Stimulated activated CD4-positive, alpha-beta T cell treated with anti-CD3 and anti-CD28 coated beads, Interleukin-15, amount 100 ng/mL, for 24 hours (primary cell): ENCODE measurements around the gene ZNF536.

Experiments
- DNase-seq: peaks from one replicate; pipeline ENCODE4 v3.0.0-alpha.2; 2020

The ZNF536 gene

DNA sequence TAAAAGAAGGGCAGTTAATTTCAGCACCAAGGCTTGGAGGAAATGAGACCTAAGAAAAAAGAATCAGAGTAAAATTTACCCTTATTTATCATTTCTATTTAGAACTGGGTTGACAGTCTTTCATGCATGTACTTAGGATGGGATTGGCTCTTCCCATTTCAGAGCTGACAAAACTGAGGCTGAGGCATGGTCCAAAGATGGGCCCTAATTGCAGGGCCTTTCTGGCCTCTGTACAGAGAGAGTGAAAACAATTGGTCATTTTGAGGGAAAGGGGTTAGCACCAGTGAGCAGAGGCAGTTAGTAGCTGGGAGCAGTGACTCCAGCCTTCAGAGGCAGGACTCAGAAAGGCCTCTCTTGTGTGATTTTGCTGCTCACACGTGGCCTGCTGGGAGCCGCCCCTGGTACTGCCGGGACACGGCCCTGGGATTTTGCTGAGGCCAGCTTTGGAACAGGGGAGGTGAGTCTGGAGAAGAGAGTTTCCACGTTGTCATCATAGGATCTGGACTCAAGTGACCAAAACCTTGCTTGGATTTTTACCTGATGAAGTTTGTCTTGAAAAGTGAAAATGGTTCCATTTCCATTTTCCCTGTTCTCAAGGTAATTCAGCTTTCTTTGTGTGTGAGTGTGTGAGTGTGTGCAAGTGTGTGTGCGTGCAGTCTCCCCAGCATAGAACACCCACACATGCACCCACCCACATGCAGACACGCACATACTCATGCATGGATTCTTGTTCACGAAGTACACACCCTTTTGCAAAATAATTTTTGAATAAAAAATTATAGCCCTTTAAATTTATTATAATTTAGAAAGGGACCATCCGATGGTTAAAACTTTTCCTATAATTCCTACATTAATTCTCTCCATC lies at the start of gene ZNF536:
Gene ZNF536 (plus strand): TSS at position 425 of the 865 bp plus-strand sequence. CDS start 71,179 bp downstream, outside the sequence.
- no peak for DNase-seq

DNA sequence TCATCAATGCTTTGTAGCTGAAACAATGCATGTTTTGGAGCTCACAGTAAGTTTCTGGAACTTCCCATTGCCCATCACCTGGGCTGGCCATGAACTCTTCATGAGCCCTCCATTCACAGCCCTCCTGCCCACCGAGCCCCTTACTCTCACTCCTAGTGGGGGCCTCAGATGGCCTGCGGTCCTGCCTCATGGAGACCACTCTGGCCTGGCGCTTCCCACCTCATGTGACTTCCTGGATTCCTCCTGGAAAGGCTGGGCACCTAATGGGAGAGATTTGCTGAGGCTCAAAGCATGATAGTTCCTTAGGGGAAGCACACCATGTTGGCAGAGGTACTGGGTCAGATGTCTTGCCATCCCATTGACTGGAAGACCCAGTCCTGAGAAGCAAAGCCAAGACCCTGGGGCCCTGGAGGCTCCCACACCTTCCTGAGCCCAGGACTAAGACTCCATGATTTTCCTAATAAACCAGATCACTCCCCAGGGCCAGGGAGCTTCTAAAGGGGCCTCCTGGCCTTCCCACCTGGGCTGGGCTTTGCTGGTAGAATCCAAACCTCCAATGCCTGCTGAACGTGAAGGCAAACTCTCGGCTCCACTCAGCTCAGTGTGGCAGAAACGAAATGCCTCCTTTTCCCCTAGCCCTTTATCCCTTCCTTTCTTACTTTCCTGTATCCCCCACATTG lies 49.4 kb upstream of the ZNF536 start:
- DNase-seq = no peak

DNA sequence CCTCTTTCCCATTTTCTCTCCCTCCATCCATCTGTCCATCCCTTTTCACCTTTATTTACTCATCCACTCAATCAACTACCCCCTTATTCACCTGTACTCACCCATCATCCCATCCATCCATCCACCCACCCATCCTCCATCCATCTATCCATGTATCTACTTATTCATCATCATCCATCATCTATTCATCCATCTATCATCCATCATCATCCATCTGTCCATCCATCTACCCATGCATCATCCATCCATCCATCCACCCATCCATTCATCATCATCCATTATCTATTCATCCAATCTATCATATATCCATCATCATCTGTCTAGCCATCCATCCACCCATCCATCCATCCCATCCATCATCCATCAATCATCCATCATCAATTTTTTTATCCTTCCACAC lies 48.3 kb upstream of the ZNF536 start:
- DNase-seq = no peak

DNA sequence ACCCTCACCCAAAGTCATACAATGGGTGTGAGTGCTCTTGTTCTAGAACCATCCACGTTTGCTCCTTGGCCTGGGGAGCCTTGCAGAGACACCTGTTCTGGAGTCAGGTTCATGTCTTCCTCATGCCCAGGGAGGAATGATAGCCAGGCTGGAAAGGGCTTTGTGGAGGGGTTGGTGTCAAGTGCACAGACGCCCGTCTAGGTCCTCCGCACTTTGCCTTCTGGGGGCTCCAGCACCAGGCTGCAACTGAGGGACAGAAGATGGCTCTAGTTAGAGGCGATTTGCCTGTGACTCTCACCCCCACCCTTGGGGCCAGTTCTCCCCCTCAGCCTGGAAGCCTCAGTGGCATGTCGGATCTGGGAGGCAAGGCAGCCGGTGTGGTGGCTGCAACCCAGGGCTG lies 47.2 kb upstream of the ZNF536 start:
- DNase-seq = no peak

DNA sequence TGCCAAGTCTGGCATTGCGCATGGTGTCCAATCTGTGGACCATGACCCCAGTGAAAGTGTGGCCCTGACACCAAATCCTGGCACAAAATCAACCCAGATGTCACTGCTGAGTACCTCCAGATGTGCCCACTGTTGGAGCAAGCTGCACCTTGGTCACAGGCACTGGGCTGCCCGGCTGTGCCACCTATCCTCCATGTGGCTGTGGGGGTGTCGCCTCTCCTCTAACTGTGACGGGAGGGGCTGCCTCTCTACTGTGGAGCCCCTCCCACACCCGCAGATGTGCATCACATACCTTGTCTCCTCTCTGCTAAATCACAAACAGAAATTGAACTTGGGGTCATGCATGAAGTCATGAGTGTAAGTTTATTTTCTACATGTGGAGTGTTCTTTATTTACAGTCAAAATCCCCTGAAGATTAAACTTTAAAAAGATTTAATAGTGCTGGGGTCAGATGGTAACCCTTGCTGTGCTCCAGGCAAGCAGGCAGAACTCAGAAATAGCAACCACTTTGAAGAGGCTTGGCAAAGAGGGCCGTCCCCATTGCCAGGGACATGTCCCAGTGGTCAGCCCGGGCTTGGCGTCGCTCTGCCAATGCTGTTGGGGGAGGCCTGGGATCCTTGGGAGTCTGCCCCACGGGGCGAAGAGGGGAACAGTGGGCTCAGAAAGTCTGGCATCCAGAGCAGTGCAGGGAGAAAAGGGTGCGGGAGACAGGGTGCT lies 46.4 kb upstream of the ZNF536 start:
- DNase-seq = no peak

DNA sequence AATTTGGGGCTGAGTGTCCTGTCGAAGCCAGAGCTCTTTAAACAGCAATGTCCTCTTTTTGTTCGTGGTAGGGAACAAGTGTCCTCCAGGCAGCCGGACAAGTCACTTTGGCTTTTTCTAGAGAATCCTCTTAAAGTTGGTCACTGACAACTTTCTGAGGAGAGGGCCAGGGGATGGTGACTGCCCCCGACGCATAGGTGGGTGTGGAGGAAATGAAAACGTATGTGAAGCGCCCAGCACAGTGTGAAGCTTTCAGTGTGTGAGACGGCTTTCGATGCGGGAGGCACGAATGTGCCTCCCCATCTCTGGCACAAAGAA lies 45.8 kb upstream of the ZNF536 start:
- no peak for DNase-seq

DNA sequence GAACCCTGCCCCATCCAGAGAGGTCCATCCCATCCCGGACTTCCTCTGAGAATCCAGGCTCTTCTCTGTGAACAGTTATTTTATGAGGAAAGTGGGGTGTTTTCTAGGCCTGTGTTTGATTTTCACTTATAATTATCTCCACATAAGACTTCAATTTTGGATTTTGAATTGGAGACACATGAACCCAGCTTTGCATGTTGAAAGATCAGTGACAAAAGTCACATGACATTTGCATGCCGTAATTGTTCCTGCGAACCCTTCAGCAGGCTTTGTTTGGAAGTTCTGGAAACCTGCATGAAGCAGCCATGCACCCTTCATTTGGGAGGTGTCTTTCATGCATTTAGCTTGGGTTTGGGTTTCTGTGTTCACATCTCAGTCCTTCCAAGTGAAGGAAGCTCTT lies 44.9 kb upstream of the ZNF536 start:
- no peak for DNase-seq

DNA sequence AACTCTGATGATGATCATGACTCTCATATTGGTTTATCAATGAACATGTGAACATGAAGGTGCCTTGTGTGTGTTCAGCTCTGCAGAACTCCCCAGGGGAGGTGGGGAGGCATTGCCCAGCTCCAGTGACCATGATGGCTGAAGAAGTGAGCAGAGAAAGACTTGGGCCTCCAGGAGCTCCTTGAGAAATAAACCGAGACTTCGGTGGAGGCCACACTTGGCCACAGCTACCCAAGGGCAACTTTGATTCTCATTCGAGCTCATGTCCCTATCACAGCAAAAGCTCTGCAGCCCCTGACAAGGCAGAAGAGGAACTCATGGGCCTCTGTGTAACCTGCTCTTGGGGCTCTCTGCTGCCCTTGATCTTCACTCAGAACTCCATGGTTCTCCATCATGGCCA lies 44.1 kb upstream of the ZNF536 start:
- DNase-seq = no peak

DNA sequence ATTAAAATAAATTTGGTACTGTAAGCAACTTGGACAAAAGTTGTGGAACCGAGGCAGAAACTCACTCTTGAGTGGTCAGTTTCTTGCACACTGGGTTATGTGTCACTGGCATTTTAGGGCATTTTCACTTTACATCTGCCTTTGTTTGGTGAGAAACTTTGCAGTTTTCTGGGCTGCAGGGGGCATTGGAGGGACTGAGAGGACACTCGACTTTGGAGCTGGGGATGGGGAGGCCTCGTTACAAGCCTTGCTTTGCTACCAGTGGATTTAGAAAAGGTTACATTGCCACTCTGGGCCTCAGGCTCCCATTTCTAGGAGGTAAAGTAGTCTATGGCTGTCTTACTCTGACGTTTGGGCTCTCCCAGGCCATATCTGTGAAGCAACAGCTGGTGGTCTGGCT lies 41.9 kb upstream of the ZNF536 start:
- no peak for DNase-seq

DNA sequence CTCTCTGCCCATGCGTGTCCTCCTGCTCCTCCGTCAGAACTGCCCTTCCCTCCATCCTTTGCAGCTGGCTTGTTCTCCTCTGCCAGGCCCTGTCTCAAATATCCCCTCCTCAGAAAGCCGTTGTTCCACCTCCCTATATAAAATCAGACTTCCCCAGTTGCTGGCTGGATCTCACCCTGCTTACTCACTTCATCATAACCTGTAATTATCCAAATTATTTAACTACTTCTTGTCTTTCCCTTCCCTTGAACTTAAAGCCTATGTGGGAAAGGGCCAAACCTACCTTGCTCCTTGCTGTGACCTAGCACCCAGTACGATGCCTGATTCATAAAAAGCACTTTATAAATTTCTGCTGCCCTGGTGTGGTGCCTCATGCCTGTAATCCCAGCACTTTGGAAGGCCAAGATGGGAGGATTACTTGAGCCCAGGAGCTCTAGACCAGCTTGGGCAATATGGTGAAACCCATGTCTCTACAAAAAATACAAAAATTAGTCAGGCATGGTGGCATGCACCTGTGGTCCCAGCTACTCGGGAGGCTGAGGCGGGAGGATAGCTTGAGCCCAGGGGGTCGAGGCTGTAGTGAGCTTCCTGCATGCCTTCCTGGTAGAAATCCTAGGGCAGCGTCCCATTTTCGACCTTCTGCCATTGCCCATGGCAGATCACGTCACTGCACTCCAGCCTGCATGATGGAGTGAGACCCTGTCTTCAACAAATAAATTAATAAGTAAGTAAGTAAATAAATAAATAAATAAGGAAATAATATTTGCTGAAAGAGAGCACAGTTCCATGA lies 39.5 kb upstream of the ZNF536 start:
- no peak for DNase-seq

DNA sequence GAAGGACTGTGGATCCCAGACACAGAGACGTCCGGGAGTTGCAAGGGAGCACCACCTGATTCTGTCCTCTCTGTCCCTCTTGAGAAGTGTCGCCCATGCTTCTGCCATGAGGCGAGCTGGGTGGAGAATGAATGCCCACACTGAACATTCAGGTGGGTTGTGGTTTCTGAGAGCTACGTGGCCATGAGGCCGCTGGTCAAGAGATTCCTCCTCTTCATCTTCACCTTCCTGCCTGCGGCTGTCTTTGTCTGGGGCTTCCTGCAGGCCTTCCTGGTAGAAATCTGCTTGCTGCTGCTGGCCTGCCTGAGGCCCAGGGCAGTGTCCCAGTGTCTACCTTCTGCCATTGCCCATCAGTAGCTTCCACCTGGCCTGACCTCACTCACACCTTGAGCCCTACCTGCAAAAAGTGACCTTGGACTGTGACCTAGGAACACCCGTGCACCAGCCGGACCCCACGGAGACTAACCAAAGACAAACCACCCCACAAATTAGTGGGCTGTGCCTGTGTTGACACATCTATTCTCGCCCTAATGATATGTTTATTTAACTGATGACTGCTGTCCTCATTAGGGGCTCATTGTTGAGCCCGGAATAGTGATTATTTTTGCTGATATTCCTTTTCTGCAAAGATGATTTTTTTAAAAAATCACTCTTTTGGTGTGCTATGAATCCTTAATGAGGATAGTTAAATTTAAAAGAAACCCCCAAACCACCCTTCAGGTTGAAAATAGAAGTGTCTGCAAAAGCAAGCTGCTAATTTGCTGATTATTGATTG lies 38.7 kb upstream of the ZNF536 start:
- DNase-seq = no peak

DNA sequence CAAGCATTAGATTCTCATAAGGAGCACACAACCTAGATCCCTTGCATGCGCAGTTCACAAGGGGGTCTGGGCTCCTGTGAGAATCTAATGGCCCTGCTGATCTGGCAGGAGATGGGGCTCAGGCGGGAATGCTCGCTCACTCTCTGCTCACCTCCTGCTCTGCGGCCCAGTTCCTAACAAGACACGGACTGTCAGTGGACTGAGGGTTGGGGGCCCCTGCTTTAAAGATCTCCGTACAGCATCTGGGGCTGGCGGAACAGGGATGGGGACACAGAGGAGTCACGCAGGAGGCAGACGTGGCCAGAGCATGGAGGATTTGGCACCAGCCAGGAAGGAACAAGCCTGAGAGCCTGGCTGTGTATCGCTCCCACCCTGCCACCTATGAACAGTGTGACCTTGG lies 37.3 kb upstream of the ZNF536 start:
- DNase-seq = no peak

DNA sequence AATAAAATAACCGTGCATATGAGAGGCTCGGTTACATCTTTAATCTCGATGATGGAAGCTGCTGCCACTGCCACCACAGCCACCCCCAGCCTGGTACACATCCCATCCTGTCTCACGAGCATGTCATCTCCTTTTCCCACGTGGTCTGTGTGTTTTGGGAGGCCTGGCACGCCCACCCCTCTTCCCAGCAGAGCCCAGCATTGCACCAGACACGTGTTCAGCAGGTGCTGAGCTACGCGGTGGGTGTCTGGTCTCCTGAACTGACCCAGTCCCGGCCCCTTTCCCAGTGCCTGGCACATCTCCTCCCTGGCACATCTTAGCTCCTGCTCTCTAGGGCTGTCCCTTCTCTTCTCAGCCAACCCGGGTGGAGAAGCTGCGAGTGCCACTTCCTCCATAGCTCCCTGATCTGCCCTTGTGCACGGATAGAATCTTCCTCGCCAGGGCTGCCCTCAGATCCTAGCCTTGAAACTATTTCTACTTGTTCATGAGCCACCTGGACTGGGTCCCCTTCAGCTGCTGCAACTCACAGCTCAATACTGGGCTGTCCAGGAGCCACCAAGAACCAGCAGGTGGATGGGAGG lies 36.8 kb upstream of the ZNF536 start:
- no peak for DNase-seq

DNA sequence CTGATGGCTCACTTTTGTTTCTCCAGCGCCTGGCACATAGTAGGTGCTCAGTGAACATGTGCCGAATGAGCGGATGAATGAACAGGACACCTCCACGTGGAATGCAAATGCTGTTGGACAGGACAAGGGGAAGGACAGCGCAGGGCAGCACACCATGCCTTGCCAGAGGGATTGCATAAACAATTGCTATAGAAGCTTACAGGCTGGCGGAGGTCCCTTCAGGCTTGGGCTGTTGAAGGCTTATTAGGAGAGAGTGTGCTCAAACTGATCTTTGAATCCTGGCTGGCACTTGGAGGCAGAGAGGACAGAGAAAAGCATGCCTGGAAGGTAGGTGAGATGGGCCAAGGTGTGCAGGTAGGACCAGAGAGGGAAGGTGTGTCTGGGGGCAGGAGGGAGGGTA lies 35.9 kb upstream of the ZNF536 start:
- no peak for DNase-seq

DNA sequence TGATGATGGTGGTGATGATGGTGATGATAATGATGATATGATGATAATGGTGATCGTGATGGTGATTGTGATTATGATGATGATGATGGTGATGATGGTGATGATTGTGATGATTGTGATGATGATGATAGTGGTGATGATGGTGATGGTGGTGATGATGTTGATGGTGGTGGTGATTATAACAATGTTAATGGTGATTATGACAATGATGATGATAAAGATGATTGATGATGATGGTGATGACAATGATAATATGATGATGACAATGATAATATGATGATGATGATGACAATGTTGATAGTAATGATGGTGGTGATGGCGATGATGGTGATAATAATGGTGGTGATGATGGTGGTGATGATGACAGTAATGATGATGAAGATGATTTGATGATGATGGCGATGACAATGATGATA lies 34.1 kb upstream of the ZNF536 start:
- DNase-seq = no peak

DNA sequence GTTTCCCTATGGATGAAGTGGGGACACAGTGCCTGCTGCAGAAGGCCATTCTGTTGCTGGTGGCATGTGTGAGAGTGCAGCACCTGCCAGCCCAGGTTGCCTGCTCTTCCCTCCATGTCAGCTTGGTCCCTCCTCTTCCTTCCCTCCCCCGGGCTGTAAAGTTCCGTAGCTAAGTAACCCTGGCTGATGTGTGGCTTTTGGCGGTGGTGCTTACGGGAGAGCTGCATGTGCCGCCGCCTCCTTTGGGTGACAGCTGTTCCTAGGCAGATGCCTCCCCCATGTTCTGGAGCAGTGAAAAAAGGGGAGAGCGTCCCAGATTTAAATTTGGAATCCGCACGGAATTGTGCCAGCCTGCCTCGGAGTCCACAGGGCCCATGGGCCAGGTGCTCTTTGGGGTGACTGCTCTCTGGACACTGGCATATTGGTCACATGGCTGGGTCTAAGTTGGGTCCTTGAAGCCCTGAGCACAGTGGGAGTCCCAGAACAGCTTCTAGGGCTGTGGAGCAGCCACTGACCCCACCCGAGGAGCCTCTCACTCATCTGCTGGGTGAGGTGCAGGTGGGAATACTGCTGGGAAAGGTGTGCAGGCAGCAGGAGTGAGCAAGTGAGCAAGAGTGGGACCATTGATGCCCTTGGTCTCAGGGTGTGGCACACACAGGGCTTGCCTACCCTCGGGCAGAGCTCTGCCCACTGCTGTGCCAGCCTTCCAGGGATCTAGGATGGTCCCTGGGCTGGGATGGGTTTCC lies 33.1 kb upstream of the ZNF536 start:
- no peak for DNase-seq

DNA sequence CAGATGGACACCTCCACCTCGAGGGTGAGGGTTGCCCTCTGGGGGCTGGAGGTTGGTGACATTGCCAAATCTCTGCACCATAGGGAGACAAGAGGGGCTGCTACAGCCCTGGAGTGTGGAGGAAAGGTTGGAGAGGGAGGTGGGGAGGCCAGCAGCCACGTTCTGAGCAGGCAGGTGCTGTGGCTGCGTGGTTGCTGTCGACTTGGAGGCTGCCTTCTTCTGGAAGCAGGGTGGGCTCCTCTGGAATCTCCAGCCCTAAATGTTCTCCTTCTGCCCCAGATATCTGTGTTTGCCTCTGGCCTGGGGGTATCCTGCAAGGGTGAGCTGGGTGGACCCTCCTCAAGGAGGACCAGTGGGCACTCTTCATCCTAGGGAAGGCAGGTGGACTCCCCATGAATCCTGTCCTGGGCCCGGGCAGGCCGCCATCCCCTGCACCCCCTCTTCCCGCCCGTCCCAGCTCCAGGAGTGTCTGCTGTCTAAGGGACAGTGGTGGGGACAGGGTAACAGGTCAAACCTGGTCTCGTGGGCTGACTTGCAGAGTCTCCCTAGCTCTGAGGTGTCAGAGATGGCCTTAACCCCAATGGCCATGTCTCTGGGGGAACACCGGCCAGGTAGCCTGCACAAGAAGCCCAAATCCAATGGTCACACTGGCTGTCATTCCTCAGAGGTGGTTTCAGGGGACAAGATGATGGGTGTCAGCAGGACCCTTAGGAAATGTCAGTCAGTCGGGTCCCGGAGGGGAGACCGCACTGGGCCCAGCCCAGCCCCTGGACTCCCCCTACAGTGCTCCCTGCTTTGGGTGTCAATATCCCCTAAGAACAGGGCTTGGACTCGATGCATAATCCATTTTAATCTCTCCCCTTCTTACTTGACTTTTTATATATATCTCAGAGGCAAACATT lies 32.3 kb upstream of the ZNF536 start:
- DNase-seq = no peak

DNA sequence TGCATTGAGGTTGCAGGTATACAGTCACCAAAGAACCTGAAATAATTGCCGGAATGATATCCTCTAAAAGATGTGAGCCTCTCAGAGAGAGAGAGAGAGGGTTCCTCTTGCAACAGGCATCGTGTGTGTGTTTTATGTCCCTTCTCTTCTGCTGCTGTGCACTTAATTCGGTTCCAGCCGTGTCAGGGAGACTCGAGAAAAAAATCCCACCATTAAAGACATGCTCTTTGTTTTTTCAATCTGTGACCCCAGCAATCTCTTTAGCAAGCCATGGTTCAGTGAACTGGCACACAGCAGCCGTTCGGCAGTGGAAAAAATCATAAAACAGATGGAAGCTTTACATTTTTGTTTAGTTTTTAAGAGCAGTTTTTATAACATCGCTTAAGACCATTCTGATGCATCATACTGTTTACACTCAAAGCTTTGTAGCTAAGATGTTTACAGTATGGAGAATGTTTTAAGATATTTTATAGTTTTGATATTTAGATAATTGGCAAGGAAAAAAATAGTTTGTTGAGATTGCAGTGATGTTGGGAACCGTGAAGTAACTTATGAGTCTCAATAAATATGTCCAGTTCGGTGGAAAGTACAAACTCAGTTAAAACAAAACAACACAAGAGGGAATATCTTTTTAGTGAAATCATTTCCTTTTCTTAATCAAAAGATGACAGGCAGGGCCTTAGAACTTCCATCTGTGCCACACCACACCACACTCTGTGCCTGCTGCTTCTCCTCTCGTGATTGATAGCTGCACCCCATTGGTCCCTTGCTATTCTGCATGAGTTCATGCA lies 31.2 kb upstream of the ZNF536 start:
- DNase-seq = no peak

DNA sequence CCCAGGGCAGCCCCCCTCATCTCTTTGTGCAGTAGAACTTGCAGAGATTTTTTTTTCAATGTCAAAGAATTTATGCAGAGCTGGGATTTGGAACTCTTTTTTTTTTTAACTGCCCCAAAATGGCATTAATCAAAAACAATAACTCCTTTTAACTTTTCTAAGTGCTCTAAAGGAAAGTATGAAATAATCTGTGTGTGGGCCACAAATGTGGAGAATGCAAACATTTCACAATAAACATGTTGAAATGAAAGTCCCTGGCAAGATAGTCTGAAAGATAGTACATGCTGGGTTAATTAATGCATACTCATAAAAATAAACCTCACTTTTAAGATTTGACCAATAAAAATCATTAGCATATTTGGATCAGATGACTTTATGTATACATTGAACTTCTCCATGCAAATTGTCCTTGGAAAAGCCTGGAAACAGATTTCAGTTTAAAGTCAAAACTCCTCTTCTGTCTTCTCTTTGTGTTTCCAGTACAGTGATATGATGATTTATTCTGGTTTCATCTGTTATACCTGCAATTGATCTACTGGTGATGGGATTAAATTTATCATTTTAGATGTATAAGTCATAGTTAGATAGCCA lies 30.5 kb upstream of the ZNF536 start:
- no peak for DNase-seq
